GM19452 (cell line): ENCODE measurements around the gene NLRP3.

ENCODE experiments used
- ATAC-seq: cut with Tn5 transposase; IDR thresholded peaks from one replicate; pipeline ENCODE4 v1.9.1; 2021; ENCODE audit not compliant: unreplicated experiment

NLRP3 gene

DNA sequence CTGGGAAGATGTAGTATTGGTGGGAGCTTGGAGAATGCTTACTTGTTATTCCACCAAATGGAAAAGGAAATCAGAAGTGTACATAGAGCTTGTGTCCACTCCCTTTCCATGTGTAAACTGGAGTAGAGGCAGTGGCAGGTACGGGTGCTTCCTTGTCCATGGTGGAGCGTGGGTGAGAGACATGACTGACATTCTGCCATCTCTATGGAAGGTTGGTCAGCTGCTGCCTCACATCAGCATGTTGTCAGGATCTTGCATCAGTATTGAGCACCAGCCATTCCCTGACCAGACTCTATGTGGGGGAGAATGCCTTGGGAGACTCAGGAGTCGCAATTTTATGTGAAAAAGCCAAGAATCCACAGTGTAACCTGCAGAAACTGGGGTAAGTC, 19.8 kb downstream of the NLRP3 start:
- ATAC-seq: no peak

DNA sequence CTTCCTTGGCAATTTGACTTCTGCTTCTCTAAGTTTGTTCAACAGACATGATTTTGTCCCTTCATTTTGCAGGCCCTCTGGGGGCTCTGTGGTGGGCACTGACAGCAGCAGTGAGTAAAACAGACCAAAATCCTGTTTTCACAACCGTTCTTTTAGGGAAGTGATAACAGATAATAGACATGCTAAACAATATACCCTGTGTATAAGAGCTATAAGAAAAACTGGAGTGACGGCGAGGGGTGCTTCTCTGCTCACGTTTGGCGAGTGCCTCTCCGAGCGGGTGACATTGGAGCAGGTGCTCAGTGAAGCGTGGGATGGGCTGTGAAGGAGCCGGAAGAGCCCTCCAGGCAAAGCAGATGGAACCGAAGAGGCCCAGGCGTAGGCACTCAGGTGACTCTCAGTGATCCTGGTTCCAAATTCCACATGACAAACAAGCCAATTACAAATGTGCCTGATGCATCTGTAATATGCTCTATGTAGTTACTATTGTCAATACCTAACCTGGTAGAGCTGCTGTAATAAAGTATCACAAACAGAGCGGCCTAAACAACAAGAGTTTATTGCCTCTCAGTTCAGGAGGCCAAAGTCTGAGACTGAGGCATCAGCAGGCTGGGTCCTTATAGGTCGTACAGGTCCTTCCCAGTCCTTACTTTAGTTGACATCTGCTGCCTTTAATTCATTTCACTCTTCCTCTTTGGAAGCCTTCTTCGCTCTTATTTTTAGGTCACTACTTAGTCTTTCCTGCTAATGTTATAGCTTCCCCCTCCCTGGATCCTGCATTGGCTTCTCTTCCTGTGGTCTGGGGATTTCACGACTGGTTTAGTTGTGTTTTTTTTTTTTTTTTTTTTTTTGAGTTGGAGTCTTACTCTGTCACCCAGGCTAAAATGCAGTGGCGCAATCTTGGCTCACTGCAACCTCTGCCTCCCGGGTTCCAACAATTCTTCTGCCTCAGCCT, 21.9 kb downstream of the NLRP3 start:
- ATAC-seq: no peak

DNA sequence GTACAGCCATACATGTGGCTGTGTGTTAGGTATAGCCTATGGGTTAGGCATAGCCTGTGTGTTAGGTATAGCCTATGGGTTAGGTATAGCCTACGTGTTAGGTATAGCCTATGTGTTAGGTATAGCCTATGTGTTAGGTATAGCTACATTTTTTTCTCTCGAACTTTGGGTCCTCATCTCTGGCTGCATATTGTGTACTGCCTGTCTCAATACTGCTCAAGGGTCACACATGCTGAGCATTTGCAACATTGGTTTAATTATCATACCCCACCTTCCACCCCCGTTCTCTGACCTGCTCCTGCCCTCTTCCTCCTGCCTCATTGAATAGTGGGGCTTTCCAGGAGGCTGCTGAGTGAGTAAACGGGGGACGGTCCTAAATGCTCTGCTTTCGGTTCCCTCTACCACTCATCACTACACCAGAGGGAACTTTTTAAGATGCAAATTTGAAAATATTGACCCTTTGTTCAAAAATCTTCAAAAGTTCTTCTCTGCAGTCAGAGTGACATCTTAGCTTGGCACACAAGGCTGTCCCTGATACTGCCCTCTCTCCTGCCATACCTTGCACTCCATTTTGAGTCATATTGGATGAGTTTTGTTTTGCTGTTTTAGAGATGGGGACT, 24.1 kb downstream of the NLRP3 start:
- ATAC-seq: peak; percentile 92

GRCh38 chr1:247441606-247442005, 25.6 kb downstream of the NLRP3 start:
- no peak for ATAC-seq

DNA sequence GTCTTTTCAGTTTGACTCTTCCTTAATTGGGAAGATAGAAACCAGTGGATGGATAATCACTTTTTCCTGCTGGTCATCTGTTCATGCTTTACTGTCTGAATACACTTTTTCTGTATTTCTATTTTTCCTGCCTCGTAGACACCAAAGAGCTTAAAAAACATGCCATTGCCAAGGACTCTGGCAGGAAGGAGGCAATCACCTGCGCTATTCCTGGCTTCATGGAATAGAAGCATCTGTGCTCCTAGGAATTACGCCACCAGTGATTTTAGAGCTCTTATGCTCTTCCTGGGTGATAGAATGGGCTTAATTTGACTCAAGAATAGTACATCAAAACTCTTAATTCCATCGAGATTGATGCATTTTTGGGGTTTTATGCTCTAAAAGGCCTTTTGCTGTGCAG, 26.2 kb downstream of the NLRP3 start:
- no peak for ATAC-seq

DNA sequence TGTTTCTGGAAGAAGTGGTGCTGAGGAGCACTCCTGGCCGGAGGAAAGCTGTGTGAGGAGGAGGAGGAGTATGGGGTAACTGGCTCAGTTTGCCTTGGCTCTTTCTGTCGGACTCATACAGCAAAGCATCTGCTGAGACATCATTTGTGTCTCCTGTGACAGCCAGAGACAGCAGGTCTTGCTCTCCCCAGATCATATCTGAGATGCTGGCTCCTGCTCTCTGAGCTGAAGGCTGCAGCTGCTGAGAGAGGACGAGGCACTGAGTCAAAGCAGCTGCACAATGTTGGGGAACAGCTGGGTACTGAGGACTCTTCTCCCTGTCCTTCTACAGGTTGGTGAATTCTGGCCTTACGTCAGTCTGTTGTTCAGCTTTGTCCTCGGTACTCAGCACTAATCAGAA, 27.7 kb downstream of the NLRP3 start:
- no peak for ATAC-seq

- no peak for ATAC-seq
Measured at GRCh38 chr1:247444571-247444970, 28.6 kb downstream of the NLRP3 start.

DNA sequence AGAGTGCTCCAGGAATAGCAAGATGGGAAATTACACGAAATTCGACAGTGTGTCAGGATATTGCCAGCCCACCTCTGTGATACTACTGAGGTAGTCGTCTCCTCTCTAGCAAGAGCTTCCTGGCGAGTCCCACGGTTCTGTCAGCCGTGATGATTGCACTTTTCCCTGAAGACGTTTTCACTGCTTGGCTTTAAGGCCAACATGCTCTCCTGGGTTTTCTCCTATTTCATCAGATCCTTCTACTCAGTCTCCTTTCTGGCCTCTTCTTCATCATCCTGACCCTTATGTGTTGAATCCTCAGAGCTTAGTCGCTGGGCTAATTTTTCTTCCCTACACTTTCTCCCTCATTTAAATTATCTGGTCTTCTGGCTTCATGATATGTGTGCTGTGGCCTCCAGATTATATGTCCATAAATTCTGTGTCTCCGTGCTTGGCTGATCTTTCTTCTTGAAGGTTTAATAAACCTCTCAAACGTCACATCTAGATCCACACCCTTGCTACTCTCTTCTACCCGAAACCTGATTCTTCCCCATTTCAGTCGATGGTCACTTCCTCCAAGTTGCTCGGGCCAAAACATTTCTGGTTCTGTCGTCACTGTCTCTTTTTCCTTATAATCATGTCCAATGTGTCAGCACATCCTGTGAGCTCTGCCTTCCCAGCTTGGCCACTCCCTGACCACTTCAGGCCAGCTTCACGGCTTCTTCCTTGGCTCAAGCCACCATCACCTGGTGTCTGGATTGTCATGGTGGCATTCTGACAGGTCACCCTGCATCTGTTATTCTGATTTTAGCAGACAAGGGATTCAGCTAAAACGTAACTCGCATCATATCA, 29.8 kb downstream of the NLRP3 start:
- ATAC-seq: no peak

GRCh38 chr1:247447162-247447909, 31.4 kb downstream of the NLRP3 start:
- ATAC-seq: no peak

- no peak for ATAC-seq
Measured at GRCh38 chr1:247448107-247448791, 32.3 kb downstream of the NLRP3 start.

DNA sequence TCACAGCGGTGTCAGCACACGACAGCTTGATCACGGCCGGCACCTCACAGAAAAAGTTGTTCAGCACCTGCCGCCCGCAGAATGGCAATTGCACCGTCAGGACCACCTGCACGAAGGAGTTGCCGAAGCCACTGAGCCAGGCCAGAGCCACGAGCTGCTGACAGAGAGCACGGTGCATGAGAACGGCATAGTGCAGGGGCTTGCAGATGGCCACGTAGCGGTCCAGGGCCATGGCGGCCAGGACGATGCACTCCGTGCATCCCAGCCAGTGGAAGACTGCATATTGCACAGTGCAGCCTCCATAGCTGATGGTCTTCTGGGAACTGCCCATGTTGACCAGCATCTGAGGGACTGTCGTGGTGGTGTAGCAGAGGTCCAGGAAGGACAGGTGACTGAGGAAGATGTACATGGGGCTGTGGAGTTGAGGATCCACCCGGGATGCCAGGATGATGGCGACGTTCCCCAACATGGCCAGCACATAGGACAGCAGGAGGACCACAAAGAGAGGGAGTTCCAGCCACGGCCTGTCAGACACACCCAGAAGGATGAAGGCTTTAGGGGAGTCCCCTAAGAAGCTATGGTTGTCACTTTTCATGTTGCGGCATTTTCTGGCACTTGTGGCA, 35.5 kb downstream of the NLRP3 start:
- ATAC-seq: no peak

DNA sequence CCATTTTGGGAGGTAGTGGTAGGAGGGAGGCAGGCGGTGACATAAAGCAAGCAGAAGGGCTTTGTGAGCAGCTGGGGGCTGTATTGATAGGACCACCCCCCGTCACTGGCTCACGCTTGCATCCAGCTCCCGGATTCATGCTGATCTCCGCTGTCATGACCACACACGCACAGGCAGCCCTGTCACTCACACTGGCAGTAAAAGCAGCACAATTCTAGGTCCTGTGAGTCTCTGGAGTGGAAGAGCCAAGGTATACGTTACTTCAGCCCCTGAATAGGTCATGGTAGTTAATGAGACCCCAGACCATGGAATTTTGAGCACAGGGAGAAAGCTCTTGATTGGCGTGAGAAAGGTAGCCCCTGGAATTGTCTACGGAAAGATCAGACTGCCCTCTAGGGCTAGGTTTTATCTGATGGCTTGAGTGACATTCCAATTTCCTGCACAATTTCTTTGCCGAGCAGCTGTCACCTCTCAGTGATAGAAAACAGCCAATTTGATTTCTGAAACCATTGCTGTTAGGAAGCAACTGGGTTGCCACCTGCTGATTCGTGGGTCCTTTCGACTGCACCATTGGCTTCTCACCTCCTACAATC, 36.6 kb downstream of the NLRP3 start:
- no peak for ATAC-seq

DNA sequence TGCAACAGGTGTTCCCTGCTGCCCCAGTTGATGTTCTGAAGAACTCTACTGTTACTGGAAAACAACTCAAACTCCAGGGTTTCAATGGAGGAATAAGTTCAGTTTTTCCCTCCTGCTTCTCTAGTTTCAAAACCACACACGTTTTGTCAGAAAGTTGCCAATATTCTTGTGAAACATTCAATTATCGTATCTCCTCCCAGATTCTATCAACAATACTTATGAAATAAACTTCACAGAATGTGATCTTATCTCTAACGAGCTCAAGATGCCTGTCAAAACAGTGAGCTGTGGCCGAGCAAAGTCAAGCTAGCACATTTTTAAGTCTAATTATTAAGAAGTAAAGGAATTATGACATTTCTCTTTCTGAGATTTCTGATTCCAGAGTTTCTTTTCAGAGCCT, 37.3 kb downstream of the NLRP3 start:
- ATAC-seq: no peak

DNA sequence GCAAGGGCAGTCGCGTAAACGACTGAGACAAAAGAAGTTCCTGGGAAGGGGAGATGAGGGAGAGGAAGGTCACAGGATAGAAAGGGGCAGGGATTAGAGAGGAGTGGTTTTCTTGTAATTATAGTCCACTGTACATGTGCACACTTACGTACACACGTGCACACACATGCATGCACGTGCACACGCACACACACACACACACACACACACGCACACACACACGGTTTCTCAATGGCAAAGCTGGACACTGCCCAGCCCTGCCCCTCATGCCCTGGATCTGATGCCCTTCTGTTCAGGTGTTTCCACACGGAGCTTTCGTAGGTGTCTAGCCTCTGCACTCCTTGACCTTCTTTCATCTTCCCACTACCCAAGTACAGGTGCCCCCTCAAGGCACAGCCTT, 38.0 kb downstream of the NLRP3 start:
- ATAC-seq: no peak

DNA sequence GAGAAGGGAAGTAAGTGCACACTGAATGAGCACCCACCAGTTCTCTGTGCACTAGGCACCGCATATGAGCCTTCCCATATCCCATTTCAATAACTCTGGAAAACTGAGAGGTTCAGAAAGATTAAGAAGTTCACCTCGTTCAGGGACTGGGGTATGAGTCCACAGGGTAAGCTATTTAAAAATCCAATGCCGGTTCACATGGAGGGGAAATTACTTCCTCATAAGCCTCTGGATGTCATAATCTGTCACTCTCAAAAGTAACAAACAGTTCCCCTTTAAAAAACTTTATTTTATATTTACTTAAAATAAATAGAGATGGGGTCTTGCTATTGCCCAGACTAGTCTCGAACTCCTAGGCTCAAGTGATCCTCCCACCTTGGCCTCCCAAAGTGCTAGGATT, 40.0 kb downstream of the NLRP3 start:
- no peak for ATAC-seq

DNA sequence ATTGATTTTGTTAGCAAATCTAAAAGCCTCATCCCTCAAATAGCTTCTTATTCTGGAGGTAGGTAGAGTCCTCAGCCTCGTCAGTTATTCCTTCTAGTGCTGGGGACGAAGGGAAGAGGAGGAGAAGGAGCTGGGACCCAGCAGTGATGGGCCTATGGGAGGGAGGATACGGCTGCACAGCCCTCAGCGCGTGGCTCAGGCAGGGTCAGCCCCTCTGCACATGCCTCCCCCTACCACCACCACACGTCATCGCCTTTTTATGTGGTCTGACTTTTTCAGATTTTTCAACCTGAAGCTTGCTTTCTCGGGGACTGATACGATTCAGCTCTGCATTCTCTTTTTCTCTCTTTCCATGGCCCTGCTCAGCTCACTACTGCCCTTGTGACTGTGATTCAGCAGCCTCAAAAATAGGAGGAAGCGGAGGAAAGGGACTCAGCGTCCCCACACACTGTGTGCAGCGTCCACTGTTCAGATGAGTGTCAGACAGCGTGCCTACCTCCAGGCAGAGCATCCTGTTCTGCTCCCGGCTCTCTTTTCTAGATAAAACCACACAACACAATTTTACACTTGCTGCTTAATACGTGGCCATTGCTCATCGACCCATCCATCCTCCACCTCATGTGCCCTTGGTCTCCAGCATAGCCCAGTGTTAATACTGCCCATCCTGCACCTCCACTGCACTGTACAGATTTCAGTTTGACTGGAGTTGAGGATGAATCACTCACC, 41.1 kb downstream of the NLRP3 start:
- no peak for ATAC-seq

DNA sequence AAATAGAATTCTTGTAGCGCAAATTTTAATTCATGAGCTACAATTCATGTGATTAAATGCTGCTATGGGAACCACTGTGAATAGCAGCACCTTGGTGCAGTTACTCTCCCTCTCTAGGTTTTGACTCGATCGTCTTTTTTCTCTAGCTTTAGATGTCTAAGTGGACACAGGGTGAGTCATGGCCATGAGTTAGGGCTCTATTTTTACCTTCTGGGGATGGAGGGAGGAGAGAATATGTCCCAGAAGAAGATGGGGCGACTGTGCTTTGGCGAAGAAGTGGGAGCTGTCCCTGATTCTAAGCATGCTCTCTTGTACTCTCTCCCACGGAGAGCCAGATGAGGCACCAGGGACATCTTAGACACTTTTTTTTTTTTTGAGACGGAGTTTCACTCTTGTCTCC, 43.5 kb downstream of the NLRP3 start:
- ATAC-seq: no peak

GRCh38 chr1:247465796-247466195, 49.8 kb downstream of the NLRP3 start:
- ATAC-seq: no peak

DNA sequence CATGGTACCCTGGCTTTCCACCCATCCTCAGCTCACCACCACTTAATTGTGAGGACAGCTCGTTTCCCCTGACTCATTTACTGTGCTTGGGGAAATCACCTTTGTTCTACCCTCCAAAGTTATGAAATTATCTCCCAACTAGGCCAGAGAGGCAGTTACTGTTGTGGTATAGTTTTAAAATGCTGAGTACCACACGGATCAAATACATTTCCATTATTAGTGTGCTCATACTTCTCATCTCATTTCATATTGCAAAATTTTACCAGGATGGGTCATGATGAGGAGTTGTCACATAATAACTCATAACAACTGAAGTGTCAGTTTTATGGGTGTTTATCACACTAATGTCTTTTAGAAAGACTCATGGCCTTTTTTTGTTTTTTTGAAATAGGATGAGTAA, 51.2 kb downstream of the NLRP3 start:
- no peak for ATAC-seq
